ENCODE data around the gene CCPG1. TPM values are rescaled to one million over a fixed set of nuclear protein-coding genes. Genes with fewer than 3 reads are reported as not detected.

The CCPG1 gene
- total RNA-seq, 1 donor from 2014 or later: 27.7 TPM

- no peak for DNase-seq (ENCODE audit: low spot score)
Observed at GRCh38 chr15:55319537-55320237, 88.5 kb downstream of the CCPG1 start.

- DNase-seq (ENCODE audit: low spot score): peak; percentile 93
Observed at GRCh38 chr15:55318588-55319494, 89.3 kb downstream of the CCPG1 start, which contains the start of the genes PIGB and PIGBOS1. Gene PIGB, plus strand, starts transcription at chr15:55319222. Its CDS starts 29 bp downstream, at chr15:55319251. Gene PIGBOS1, minus strand, starts transcription at chr15:55319123. Its CDS starts 1,331 bp downstream, at chr15:55317792.

Other genes starting within 250 kb of the CCPG1 start
- 134 TPM for gene RSL24D1, start 211.4 kb downstream of the CCPG1 start, total RNA-seq (ENCODE audit: insufficient read depth, low replicate concordance)
- 39.5 TPM for gene RAB27A, start 118.5 kb downstream of the CCPG1 start, total RNA-seq (ENCODE audit: insufficient read depth, low replicate concordance)
- 14.0 TPM for gene PIGBOS1, start 89.2 kb downstream of the CCPG1 start, total RNA-seq (ENCODE audit: insufficient read depth, low replicate concordance)
- gene PIGB, start 89.1 kb downstream of the CCPG1 start, total RNA-seq (ENCODE audit: insufficient read depth, low replicate concordance): 14.7 TPM
- not detected for gene PIERCE2, start 136 bp upstream of the CCPG1 start, total RNA-seq (ENCODE audit: insufficient read depth, low replicate concordance)
- not detected for gene DNAAF4, start 99.9 kb upstream of the CCPG1 start, total RNA-seq (ENCODE audit: insufficient read depth, low replicate concordance)
- 14.9 TPM for gene PYGO1, start 180.0 kb upstream of the CCPG1 start, total RNA-seq (ENCODE audit: insufficient read depth, low replicate concordance)

Data from umbilical cord (tissue), 2 donors.